IMR-90 (cell line): ENCODE data around the gene FBN3. TPM values are rescaled to one million over a fixed set of nuclear protein-coding genes. Genes with fewer than 3 reads are reported as not detected.
"Not testable (repeated sequence)": the region's sequence is repeated elsewhere in the genome, so short reads cannot be mapped to it uniquely, and the experiment has no call there.

Experiments used
- ATAC-seq: fragments of 200-7000 bp; cut with Tn5 transposase; 2 replicates; pipeline ENCODE4 v1.9.1; 2020; ENCODE audit warnings: low read depth, mild to moderate bottlenecking, moderate library complexity
- BruUV-seq: library from RNA; stranded (reverse); fragments of 400-500 nt; replicated peaks from 2 replicates; lab custom pipeline; 2021; lab: Mats Ljungman, UMichigan
- CTCF ChIA-PET: fragments of 300-600 bp; formaldehyde crosslinking; extraction: SDS; loops from one replicate; lab custom pipeline; 2021; ENCODE audit warnings: antibody characterized with exemption; lab: Yijun Ruan, JAX
- POLR2A ChIA-PET: fragments of 300-600 bp; sonication (Branson Sonifier 250); formaldehyde crosslinking; loops from one replicate; lab custom pipeline; 2022; ENCODE audit warnings: antibody characterized with exemption; ENCODE audit not compliant: unreplicated experiment; lab: Charles Lee
- DNase-seq: peaks from one replicate; pipeline ENCODE4 v3.0.0; 2013
- H2AFZ ChIP-seq: replicated peaks from 2 replicates; pipeline ENCODE3; 2013; ENCODE audit warnings: low read length, mild to moderate bottlenecking; ENCODE audit not compliant: poor library complexity
- H2AK5ac ChIP-seq: 2 replicates; pipeline ENCODE4 v1.6.1; 2013; ENCODE audit warnings: low read depth, low read length, inconsistent platforms
- H2AK9ac ChIP-seq: replicated peaks from 2 replicates; pipeline ENCODE3; 2013; ENCODE audit warnings: mild to moderate bottlenecking, low read depth, low read length, moderate library complexity; ENCODE audit not compliant: poor library complexity
- H2BK120ac ChIP-seq: 2 replicates; pipeline ENCODE4 v1.6.1; 2013; ENCODE audit warnings: low read depth, low read length, inconsistent platforms
- H2BK15ac ChIP-seq: 3 replicates; pipeline ENCODE4 v1.6.1; 2013; ENCODE audit warnings: low read depth, low read length, inconsistent platforms
- H2BK20ac ChIP-seq: 2 replicates; pipeline ENCODE4 v1.6.1; 2013; ENCODE audit warnings: low read depth, mild to moderate bottlenecking, inconsistent platforms, low read length, moderate library complexity
- H2BK5ac ChIP-seq: 2 replicates; pipeline ENCODE4 v1.6.1; 2013; ENCODE audit warnings: mild to moderate bottlenecking, low read depth, low read length, inconsistent platforms; ENCODE audit not compliant: poor library complexity, severe bottlenecking
- H3K14ac ChIP-seq: replicated peaks from 2 replicates; pipeline ENCODE4 v1.6.1; 2013; ENCODE audit warnings: low read depth, low read length, inconsistent platforms
- H3K18ac ChIP-seq: 2 replicates; pipeline ENCODE4 v1.6.1; 2013; ENCODE audit warnings: low read depth, low read length, control low read depth
- H3K23ac ChIP-seq: 2 replicates; pipeline ENCODE4 v1.6.1; 2013; ENCODE audit warnings: low read depth, low read length, inconsistent platforms
- H3K27ac ChIP-seq: 2 replicates; pipeline ENCODE4 v1.5.1; 2013; ENCODE audit warnings: mild to moderate bottlenecking, control low read depth, low read length; ENCODE audit not compliant: insufficient read depth
- H3K27me3 ChIP-seq: 2 replicates; pipeline ENCODE4 v1.6.1; 2013; ENCODE audit warnings: low read length; ENCODE audit not compliant: control insufficient read depth, insufficient read depth
- H3K36me3 ChIP-seq: 2 replicates; pipeline ENCODE4 v1.6.1; 2013; ENCODE audit warnings: low read length, mixed read lengths; ENCODE audit not compliant: control insufficient read depth, insufficient read depth
- H3K4ac ChIP-seq: 2 replicates; pipeline ENCODE4 v1.6.1; 2013; ENCODE audit warnings: low read depth, low read length, inconsistent platforms
- H3K4me1 ChIP-seq: 2 replicates; pipeline ENCODE4 v1.6.1; 2013; ENCODE audit warnings: low read length, mixed read lengths; ENCODE audit not compliant: control insufficient read depth, insufficient read depth
- H3K4me2 ChIP-seq: 2 replicates; pipeline ENCODE4 v1.6.1; 2013; ENCODE audit warnings: low read depth, mild to moderate bottlenecking, control low read depth, low read length, moderate library complexity
- H3K4me3 ChIP-seq: 2 replicates; pipeline ENCODE4 v1.5.1; 2013; ENCODE audit warnings: low read depth, mild to moderate bottlenecking, control low read depth, low read length, moderate library complexity; ENCODE audit not compliant: insufficient read depth
- H3K56ac ChIP-seq: 2 replicates; pipeline ENCODE4 v1.6.1; 2013; ENCODE audit warnings: low read length, inconsistent platforms; ENCODE audit not compliant: insufficient read depth; ENCODE audit errors: extremely low read depth
- H3K79me1 ChIP-seq, 2 experiments: 2 replicates each; pipeline ENCODE4 v1.6.1; 2013; ENCODE audit warnings: low read length in 2 of 2, inconsistent platforms in 1 of 2, low read depth in 1 of 2
- H3K9ac ChIP-seq: 2 replicates; pipeline ENCODE4 v1.6.1; 2013; ENCODE audit warnings: low read depth, low read length, control low read depth
- H3K9me1 ChIP-seq: 2 replicates; pipeline ENCODE4 v1.6.1; 2013; ENCODE audit warnings: low read length, inconsistent platforms; ENCODE audit not compliant: insufficient read depth
- H3K9me3 ChIP-seq: 2 replicates; pipeline ENCODE4 v1.6.1; 2013; ENCODE audit warnings: low read length; ENCODE audit not compliant: control insufficient read depth, insufficient read depth
- H4K20me1 ChIP-seq: 2 replicates; pipeline ENCODE4 v1.6.1; 2013; ENCODE audit warnings: low read length, inconsistent platforms; ENCODE audit not compliant: insufficient read depth
- H4K5ac ChIP-seq: 2 replicates; pipeline ENCODE4 v1.6.1; 2013; ENCODE audit warnings: mild to moderate bottlenecking, low read depth, low read length, control low read depth
- H4K8ac ChIP-seq, 2 experiments: 2 replicates each; pipeline ENCODE4 v1.6.1; 2013; ENCODE audit warnings: low read depth in 2 of 2, low read length in 2 of 2, control low read depth in 1 of 2, inconsistent platforms in 1 of 2
- H4K91ac ChIP-seq: 2 replicates; pipeline ENCODE4 v1.6.1; 2013; ENCODE audit warnings: low read depth, low read length, inconsistent platforms; ENCODE audit not compliant: insufficient read depth
- WGBS, 2 experiments: methylation state at CpG; one replicate each; pipeline versions ENCODE4 v1.1.5 to v1.1.7; 2013; ENCODE audit warnings: missing lambda C conversion rate in 2 of 2; ENCODE audit not compliant: insufficient read length in 1 of 2; ENCODE audit errors: extremely low coverage in 2 of 2; 5-methylcytosine and 5-hydroxymethylcytosine counted together
- dilution Hi-C: fragments of 300-500 bp; cut with HindIII; formaldehyde crosslinking; loops from one replicate; pipeline ENCODE4 v1.14.3; 2018; ENCODE audit warnings: low sequenced_read_pairs; ENCODE audit not compliant: unreplicated experiment
- in situ Hi-C: fragments of 300-500 bp; cut with MboI; formaldehyde crosslinking; loops from 3 replicates; pipeline ENCODE4 v1.14.3; 2019; ENCODE audit warnings: low sequenced_read_pairs, inconsistent platforms, mixed read lengths
- intact Hi-C: fragments of 100-400 bp; cut with micrococcal nuclease; formaldehyde crosslinking; loops from 2 replicates; pipeline ENCODE4 v1.10.0; 2022
- polyA plus RNA-seq, 3 experiments: library from polyadenylated mRNA; depleted of rRNA; stranded (reverse); fragments of >200 nt; gene quantifications; 2 replicates each; pipeline ENCODE4 v1.2.3, GENCODE V29; 2012; ENCODE audit warnings: low replicate concordance in 1 of 3
- total RNA-seq: library from RNA; depleted of rRNA; stranded (reverse); fragments of >200 nt; gene quantifications from 2 replicates; pipeline ENCODE4 v1.2.3, GENCODE V29; 2012

Gene FBN3
- total and polyA plus RNA-seq, 2 of the 4 experiments (the other 2 are of a cell fraction): not detected

DNA sequence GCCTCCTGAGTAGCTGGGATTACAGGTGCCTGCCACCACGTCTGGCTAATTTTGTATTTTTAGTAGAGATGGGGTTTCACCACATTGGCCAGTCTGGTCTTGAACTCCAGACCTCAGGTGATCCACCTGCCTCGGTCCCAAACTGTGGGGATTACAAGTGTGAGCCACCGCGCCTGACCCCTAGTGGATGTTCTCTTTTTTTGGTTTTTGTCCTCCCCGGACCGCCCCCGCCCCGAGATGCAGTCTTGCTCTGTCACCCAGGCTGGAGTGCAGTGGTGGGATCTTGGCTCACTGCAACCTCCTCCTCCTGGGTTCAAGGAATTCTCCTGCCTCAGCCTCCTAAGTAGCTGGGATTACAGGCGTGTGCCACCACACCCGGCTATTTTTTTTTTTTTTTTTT lies 4.6 kb upstream of the FBN3 start:
- H2BK120ac ChIP-seq, H2AK9ac ChIP-seq, H3K79me1 ChIP-seq, H3K4me1 ChIP-seq, ATAC-seq, dilution Hi-C loops, H4K8ac ChIP-seq, BruUV-seq, H3K4me3 ChIP-seq, H2BK20ac ChIP-seq, H3K9me3 ChIP-seq, H3K36me3 ChIP-seq, H3K56ac ChIP-seq, H4K5ac ChIP-seq, H2AFZ ChIP-seq, intact Hi-C loops, H2AK5ac ChIP-seq, H3K18ac ChIP-seq, H3K4me2 ChIP-seq, H2BK5ac ChIP-seq, in situ Hi-C loops, H4K20me1 ChIP-seq, H4K91ac ChIP-seq, H3K9ac ChIP-seq, H3K14ac ChIP-seq, H3K23ac ChIP-seq, POLR2A ChIA-PET, H3K27ac ChIP-seq, H3K4ac ChIP-seq, H3K9me1 ChIP-seq, CTCF ChIA-PET, H2BK15ac ChIP-seq, DNase-seq: not testable (repeated sequence)
- peaks cover 29% of the 10 kb centered on the region for H3K27me3 ChIP-seq
- 7% methylated on average over 4 of the region's 10 CpGs; no CpG with 5 or more reads in 1 of the 2 experiments for WGBS, 2 experiments
